Uterine smooth muscle cell (primary cell): Measurements from ENCODE around the gene XCL1. TPM values are rescaled to one million over a fixed set of nuclear protein-coding genes. Genes with fewer than 3 reads are reported as not detected.

Source experiments
- total RNA-seq: library from RNA; depleted of rRNA; stranded (reverse); fragments of >200 nt; gene quantifications from 2 replicates; pipeline ENCODE4 v1.2.3, GENCODE V29; 2014

XCL1 gene, protein sequence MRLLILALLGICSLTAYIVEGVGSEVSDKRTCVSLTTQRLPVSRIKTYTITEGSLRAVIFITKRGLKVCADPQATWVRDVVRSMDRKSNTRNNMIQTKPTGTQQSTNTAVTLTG
- total RNA-seq, result not detected in 2 replicates

DNA sequence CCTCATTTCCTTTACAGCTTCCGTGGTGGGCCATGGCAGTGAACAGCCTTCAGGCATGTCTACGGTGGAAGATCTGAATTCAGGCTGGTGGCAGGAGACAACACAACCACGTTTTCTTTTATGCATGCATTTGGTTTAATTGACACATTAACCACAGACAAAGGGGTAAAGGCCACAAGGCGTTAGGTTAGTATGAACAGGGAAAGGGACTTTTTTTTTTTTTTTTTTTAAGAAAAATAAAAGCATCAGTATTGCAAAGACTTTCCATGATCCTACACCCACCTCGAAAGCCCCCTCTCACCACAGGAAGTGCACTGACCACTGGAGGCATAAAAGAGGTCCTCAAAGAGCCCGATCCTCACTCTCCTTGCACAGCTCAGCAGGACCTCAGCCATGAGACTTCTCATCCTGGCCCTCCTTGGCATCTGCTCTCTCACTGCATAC, at the start of gene XCL1:
Gene XCL1 (plus strand): TSS at position 361 of the 444 bp plus-strand sequence. CDS start 33 bp downstream, at position 394.

DNA sequence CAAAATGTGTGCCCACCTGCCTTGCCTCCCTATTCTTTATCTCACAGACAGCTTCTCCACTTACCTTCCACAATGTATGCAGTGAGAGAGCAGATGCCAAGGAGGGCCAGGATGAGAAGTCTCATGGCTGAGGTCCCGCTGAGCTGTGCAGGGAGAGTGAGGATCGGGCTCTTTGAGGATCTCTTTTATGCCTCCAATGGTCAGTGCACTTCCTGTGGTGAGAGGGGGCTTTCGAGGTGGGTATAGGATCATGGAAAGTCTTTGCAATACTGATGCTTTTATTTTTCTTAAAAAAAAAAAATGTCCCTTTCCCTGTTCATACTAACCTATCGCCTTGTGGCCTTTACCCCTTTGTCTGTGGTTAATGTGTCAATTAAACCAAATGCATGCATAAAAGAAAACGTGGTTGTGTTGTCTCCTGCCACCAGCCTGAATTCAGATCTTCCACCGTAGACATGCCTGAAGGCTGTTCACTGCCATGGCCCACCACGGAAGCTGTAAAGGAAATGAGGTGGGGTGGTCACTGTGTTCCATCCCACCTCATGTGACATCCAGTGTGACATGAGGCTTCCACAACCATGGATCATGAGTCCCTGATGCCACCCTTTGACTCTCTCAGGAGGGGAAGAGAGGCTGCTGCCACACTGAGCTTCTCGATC, 32.4 kb upstream of the XCL1 start, which contains the start of gene XCL2:
Gene XCL2 (minus strand): TSS at position 158 of the 659 bp plus-strand sequence. CDS start 33 bp downstream, at position 125.

Other genes with a start within 250 kb of the XCL1 start
- not detected in 2 replicates for gene XCL2, start 32.6 kb upstream of the XCL1 start, total RNA-seq
- gene DPT, start 152.6 kb downstream of the XCL1 start, total RNA-seq, result not detected in 2 replicates